ENCODE measurements around the gene KHDC1L.

GRCh38 chr6:73200247-73200646 is 25.0 kb downstream of the KHDC1L start:
- TF ChIP-seq CTCF (IDR thresholded peaks at IDR 0.05), result no peak
- no peak for TF ChIP-seq EP300 (IDR thresholded peaks at IDR 0.05)
- TF ChIP-seq POLR2A (IDR thresholded peaks at IDR 0.05), result no peak
- no peak for TF ChIP-seq POLR2AphosphoS5 (IDR thresholded peaks at IDR 0.05)
